Sigmoid colon (tissue), 7 donors: ENCODE results near the gene GOLT1B. TPM values are rescaled to one million over a fixed set of nuclear protein-coding genes. Genes with fewer than 3 reads are reported as not detected.
A peak's percentile ranks its signal among the peaks of the same experiment; 100 is the strongest.

Experiments
- DNase-seq: peaks from one replicate; pipeline ENCODE4 v3.0.0-alpha.2; 2019
- H3K27ac ChIP-seq, 4 donors: fragments of 200-600 bp; sonication (generic); one replicate each; pipeline ENCODE4 v1.5.1; 2016 to 2019; ENCODE audit warnings: mild to moderate bottlenecking in 1 of 4
- H3K27me3 ChIP-seq, 3 donors: fragments of 200-600 bp; sonication (generic); one replicate each; pipeline ENCODE4 v1.5.1; 2019; ENCODE audit warnings: mild to moderate bottlenecking in 1 of 3
- H3K36me3 ChIP-seq, 4 donors: fragments of 200-600 bp; sonication (generic); one replicate each; pipeline ENCODE4 v1.5.1; 2016 to 2019
- H3K4me1 ChIP-seq, 4 donors: fragments of 200-600 bp; sonication (generic); one replicate each; pipeline ENCODE4 v1.5.1; 2017 to 2019
- H3K4me3 ChIP-seq, 4 donors: fragments of 200-600 bp; sonication (generic); one replicate each; pipeline ENCODE4 v1.5.1; 2017 to 2019; ENCODE audit warnings: mild to moderate bottlenecking in 2 of 4, moderate library complexity in 1 of 4
- H3K9me3 ChIP-seq, 4 donors: fragments of 200-600 bp in 3 of 4; sonication (generic) in 3 of 4; one replicate each; pipeline versions ENCODE4 v1.5.1 to v1.6.1; 2013 to 2019
- CTCF ChIP-seq, 4 experiments: fragments of 450-650 bp in 3 of 4; fragments of 200-600 bp in 1 of 4; IDR thresholded peaks; one replicate each; pipeline ENCODE4 v1.5.1; 2016 to 2019; ENCODE audit warnings: antibody characterized with exemption in 4 of 4, mild to moderate bottlenecking in 3 of 4, moderate library complexity in 2 of 4
- EP300 ChIP-seq, 4 donors: sonication (generic); formaldehyde crosslinking; IDR thresholded peaks; one replicate each; pipeline ENCODE4 v1.6.1; 2017; ENCODE audit warnings: antibody characterized with exemption in 4 of 4
- POLR2A ChIP-seq, 2 donors: fragments of 450-650 bp; IDR thresholded peaks; one replicate each; pipeline ENCODE4 v1.6.1; 2016; ENCODE audit warnings: antibody characterized with exemption in 2 of 2, mild to moderate bottlenecking in 2 of 2, moderate library complexity in 2 of 2
- POLR2AphosphoS5 ChIP-seq, 4 donors: sonication (generic); formaldehyde crosslinking; IDR thresholded peaks; one replicate each; pipeline ENCODE4 v1.6.1; 2017; ENCODE audit warnings: antibody characterized with exemption in 4 of 4
- WGBS, 2 donors: extraction: QIAGEN DNeasy Blood & Tissue Kit; methylation state at CpG; one replicate each; pipeline ENCODE4 v1.1.7; 2013; 5-methylcytosine and 5-hydroxymethylcytosine counted together
- intact Hi-C: fragments of 100-400 bp; cut with DNase I; formaldehyde crosslinking; loops from one replicate; pipeline ENCODE4 v1.15.1; 2023
- polyA plus RNA-seq, 3 donors: library from polyadenylated mRNA; stranded (reverse); fragments of 200-250 nt; gene quantifications; one replicate each; pipeline ENCODE4 v1.2.3, GENCODE V29; 2013
- total RNA-seq, 4 donors: library from RNA; depleted of rRNA; stranded (reverse); fragments of >200 nt; gene quantifications; one replicate each; pipeline ENCODE4 v1.1.0, GENCODE V29; 2016
- donor health status: healthy with polysubstance abuse.
- donor health status: Bipolar disorder and iron deficiency.
- donor health status: healthy.

Gene GOLT1B
- total and polyA plus RNA-seq, 7 donors = 7.8 to 26.9 (median 22.5) TPM

GRCh38 chr12:21478756-21479455 is 22.7 kb upstream of the GOLT1B start:
- WGBS, 2 donors = 90 to 92% methylated on average over 10 of the region's 10 CpGs
- no peak for TF ChIP-seq POLR2A (IDR thresholded peaks at IDR 0.05)
- TF ChIP-seq CTCF (IDR thresholded peaks at IDR 0.05) = no peak
- no peak for TF ChIP-seq POLR2AphosphoS5 (IDR thresholded peaks at IDR 0.05)
- no peak for TF ChIP-seq EP300 (IDR thresholded peaks at IDR 0.05)

GRCh38 chr12:21483531-21483930 is 18.1 kb upstream of the GOLT1B start:
- H3K36me3 ChIP-seq = peaks cover 0 to 85% (median 23%) of the 10 kb centered on the region in 4 donors
- no peaks in the 10 kb centered on the region for H3K9me3 ChIP-seq
- H3K27me3 ChIP-seq = no peaks in the 10 kb centered on the region
- no peaks in the 10 kb centered on the region for H3K4me1 ChIP-seq
- no peak overlapping the region for H3K4me3 ChIP-seq
- 40 to 77% methylated on average over 3 of the region's 3 CpGs for WGBS, 2 donors
- intact Hi-C loops = no loop called here
- TF ChIP-seq POLR2A (IDR thresholded peaks at IDR 0.05) = no peak
- no peak for TF ChIP-seq CTCF (IDR thresholded peaks at IDR 0.05)
- no peak for TF ChIP-seq EP300 (IDR thresholded peaks at IDR 0.05)
- TF ChIP-seq POLR2AphosphoS5 (IDR thresholded peaks at IDR 0.05) = no peak
- DNase-seq = no peak
- H3K27ac ChIP-seq = no peak overlapping the region

More at GRCh38 chr12:21478756-21479455, 22.7 kb upstream of the GOLT1B start:
- Histone ChIP-seq H3K27ac (no peak overlapping the region), H3K36me3 (peaks cover 5 to 100% (median 37%) of the 10 kb centered on the region in 4 donors), H3K4me1 (no peaks in the 10 kb centered on the region), H3K9me3 (no peaks in the 10 kb centered on the region), H3K4me3 (no peak overlapping the region), H3K27me3 (no peaks in the 10 kb centered on the region)
- intact Hi-C loops = no loop called here
- no peak for DNase-seq

- Histone ChIP-seq H3K27me3 (no peaks in the 10 kb centered on the region), H3K36me3 (peaks cover 0 to 85% (median 21%) of the 10 kb centered on the region in 4 donors), H3K27ac (no peak overlapping the region), H3K4me3 (no peak overlapping the region), H3K4me1 (no peaks in the 10 kb centered on the region), H3K9me3 (no peaks in the 10 kb centered on the region)
- DNase-seq = no peak
- TF ChIP-seq CTCF (IDR thresholded peaks at IDR 0.05) = no peak
- no peak for TF ChIP-seq POLR2AphosphoS5 (IDR thresholded peaks at IDR 0.05)
- intact Hi-C loops = no loop called here
These were observed 15.6 kb upstream of the GOLT1B start for GRCh38 chr12:21485998-21486397.

- Histone ChIP-seq H3K4me3 (no peak overlapping the region), H3K4me1 (peaks cover 0 to 45% (median 38%) of the 10 kb centered on the region in 4 donors), H3K36me3 (peaks cover 6 to 40% (median 9%) of the 10 kb centered on the region in 4 donors), H3K27me3 (no peaks in the 10 kb centered on the region), H3K9me3 (no peaks in the 10 kb centered on the region), H3K27ac (peak overlapping the region in 1 of 4 donors; percentile 89)
- TF ChIP-seq POLR2A (IDR thresholded peaks at IDR 0.05) (no peak), EP300 (IDR thresholded peaks at IDR 0.05) (no peak), POLR2AphosphoS5 (IDR thresholded peaks at IDR 0.05) (no peak), CTCF (IDR thresholded peaks at IDR 0.05) (no peak)
- no peak for DNase-seq
- intact Hi-C loops = loop anchor here (5.0 to 10.0 kb wide), 4 partner anchors 62 to 545 kb away; partner anchors contain the start of genes CMAS, LDHB and PYROXD1
- WGBS, 2 donors = 79 to 82% methylated on average over 2 of the region's 2 CpGs
These were observed 1.8 kb upstream of the GOLT1B start for GRCh38 chr12:21499765-21500164.
